Endothelial cell of umbilical vein (primary cell): ENCODE measurements around the gene SERPINB11. TPM values are rescaled to one million over a fixed set of nuclear protein-coding genes. Genes with fewer than 3 reads are reported as not detected.

Experiments used
- BruUV-seq: library from RNA; stranded (reverse); fragments of 400-500 nt; replicated peaks from 2 replicates; lab custom pipeline; 2021; lab: Mats Ljungman, UMichigan
- CTCF ChIA-PET: fragments of 300-600, 350-600 bp; sonication (Branson Sonifier 250); formaldehyde crosslinking; loops from one replicate; lab custom pipeline; 2021; ENCODE audit warnings: antibody characterized with exemption, inconsistent platforms; lab: Charles Lee
- POLR2A ChIA-PET: fragments of 300-600, 350-600 bp; sonication (Branson Sonifier 250); formaldehyde crosslinking; loops from one replicate; lab custom pipeline; 2021; ENCODE audit warnings: antibody characterized with exemption, inconsistent platforms; lab: Charles Lee
- DNase-seq: peaks from one replicate; pipeline ENCODE4 v3.0.0-alpha.2; 2011; ENCODE audit warnings: low read depth, low spot score
- FAIRE-seq: peaks from 2 replicates; lab custom pipeline; 2011; peaks lifted over from hg19 to GRCh38; lab: Jason Lieb, UNC
- H2AFZ ChIP-seq: 2 replicates; pipeline ENCODE4 v1.6.0; 2012; ENCODE audit warnings: low read depth, low read length, control low read depth, inconsistent platforms
- H3K27ac ChIP-seq: 2 replicates; pipeline ENCODE4 v1.5.1; 2011; ENCODE audit warnings: low read depth, mild to moderate bottlenecking, control low read depth, low read length, moderate library complexity; ENCODE audit not compliant: insufficient read depth
- H3K27me3 ChIP-seq, 2 experiments: 2 replicates each; pipeline versions ENCODE4 v1.6.0 to v1.6.1; 2011; ENCODE audit warnings: low read length in 2 of 2, mixed read lengths in 1 of 2; ENCODE audit not compliant: control insufficient read depth in 2 of 2, insufficient read depth in 2 of 2
- H3K36me3 ChIP-seq, 2 experiments: 2 replicates in 1 of 2; 3 replicates in 1 of 2; pipeline ENCODE4 v1.5.1; 2011; ENCODE audit warnings: low read length in 2 of 2, mild to moderate bottlenecking in 1 of 2, moderate library complexity in 1 of 2; ENCODE audit not compliant: control insufficient read depth in 2 of 2, insufficient read depth in 2 of 2; ENCODE audit errors: extremely low read depth in 1 of 2
- H3K4me1 ChIP-seq: 3 replicates; pipeline ENCODE4 v1.5.1; 2011; ENCODE audit warnings: mild to moderate bottlenecking, low read length; ENCODE audit not compliant: control insufficient read depth, insufficient read depth; ENCODE audit errors: extremely low read depth
- H3K4me2 ChIP-seq: 2 replicates; pipeline ENCODE4 v1.6.1; 2011; ENCODE audit warnings: low read length, control low read depth, mixed read lengths; ENCODE audit not compliant: insufficient read depth
- H3K4me3 ChIP-seq, 3 experiments: fragments of 200-600 bp in 1 of 3; sonication (generic), shearing (Covaris generic) in 1 of 3; replicated peaks in 1 of 3; 2 replicates each; pipeline ENCODE4 v1.5.1; 2011 to 2016; ENCODE audit warnings: control low read depth in 3 of 3, low read length in 3 of 3, mild to moderate bottlenecking in 2 of 3, inconsistent platforms in 1 of 3, low read depth in 1 of 3, moderate library complexity in 1 of 3; ENCODE audit not compliant: insufficient read depth in 1 of 3
- H3K79me2 ChIP-seq: 2 replicates; pipeline ENCODE4 v1.6.0; 2012; ENCODE audit warnings: low read length, inconsistent platforms; ENCODE audit not compliant: control insufficient read depth, insufficient read depth
- H3K9ac ChIP-seq: replicated peaks from 2 replicates; pipeline ENCODE3; 2011; ENCODE audit warnings: low read length, control low read depth; ENCODE audit not compliant: insufficient read depth; ENCODE audit errors: extremely low read depth
- H3K9me1 ChIP-seq: replicated peaks from 3 replicates; pipeline ENCODE4 v1.6.0; 2011; ENCODE audit warnings: mild to moderate bottlenecking, low read length; ENCODE audit not compliant: control insufficient read depth, insufficient read depth; ENCODE audit errors: extremely low read depth
- H3K9me3 ChIP-seq: replicated peaks from 2 replicates; pipeline ENCODE4 v1.5.1; 2012; ENCODE audit warnings: low read length, inconsistent platforms; ENCODE audit not compliant: control insufficient read depth, insufficient read depth
- H4K20me1 ChIP-seq: replicated peaks from 2 replicates; pipeline ENCODE3; 2011; ENCODE audit warnings: mild to moderate bottlenecking, low read length; ENCODE audit not compliant: control insufficient read depth, insufficient read depth; ENCODE audit errors: extremely low read depth
- EZH2 ChIP-seq: IDR thresholded peaks from 2 replicates; pipeline ENCODE4 v1.6.1; 2012; ENCODE audit warnings: borderline replicate concordance, low read depth, mild to moderate bottlenecking, moderate library complexity, low read length, inconsistent platforms; ENCODE audit not compliant: severe bottlenecking
- FOS ChIP-seq: IDR thresholded peaks from 2 replicates; pipeline ENCODE4 v1.6.1; 2011; ENCODE audit warnings: mild to moderate bottlenecking, low read length, moderate library complexity, borderline replicate concordance; ENCODE audit not compliant: insufficient read depth
- GATA2 ChIP-seq: IDR thresholded peaks from 2 replicates; pipeline ENCODE4 v1.7.0; 2011; ENCODE audit warnings: low read depth, mild to moderate bottlenecking, moderate library complexity, mixed read lengths, low read length; ENCODE audit not compliant: insufficient read length, insufficient read depth
- JUN ChIP-seq: IDR thresholded peaks from 2 replicates; pipeline ENCODE4 v1.6.1; 2011; ENCODE audit warnings: borderline replicate concordance, low read depth; ENCODE audit not compliant: insufficient read length, insufficient read depth
- MYC ChIP-seq: IDR thresholded peaks from one replicate; pipeline ENCODE4 v1.6.1; 2011; ENCODE audit warnings: mild to moderate bottlenecking, low read depth, low read length
- POLR2A ChIP-seq: IDR thresholded peaks from 2 replicates; pipeline ENCODE4 v1.6.1; 2012; ENCODE audit warnings: low read depth, mild to moderate bottlenecking, control low read depth, low read length
- POLR2AphosphoS5 ChIP-seq: IDR thresholded peaks from 2 replicates; pipeline ENCODE4 v1.6.1; 2012; ENCODE audit warnings: low read depth, mild to moderate bottlenecking, control low read depth, low read length, moderate library complexity; ENCODE audit not compliant: insufficient read depth
- dilution Hi-C: fragments of 300-500 bp; cut with MboI; formaldehyde crosslinking; loops from one replicate; pipeline ENCODE4 v1.15.0; 2019; ENCODE audit warnings: low sequenced_read_pairs; ENCODE audit not compliant: extremely low pct_ligation_motif_present
- intact Hi-C: fragments of 100-400 bp; cut with micrococcal nuclease; formaldehyde crosslinking; loops from one replicate; pipeline ENCODE4 v1.10.0; 2022
- polyA plus RNA-seq, 4 experiments: library from polyadenylated mRNA; depleted of rRNA in 3 of 4; stranded (reverse) in 3 of 4; unstranded in 1 of 4; fragments of >200 nt; gene quantifications; 2 replicates each; pipeline versions ENCODE4 v1.2.1 to v1.2.3, GENCODE V29; 2011 to 2012; ENCODE audit warnings: missing spikeins in 1 of 4
- total RNA-seq: library from RNA; stranded (reverse); gene quantifications from 2 replicates; pipeline ENCODE4 v1.2.3, GENCODE V29; 2021
- TF ChIP-seq, protein P1 (sequence below), 2 donors: IDR thresholded peaks; 1 replicate in 1 of 2; 2 replicates in 1 of 2; pipeline ENCODE4 v1.5.1; 2011; ENCODE audit warnings: low read length in 2 of 2, mild to moderate bottlenecking in 2 of 2, moderate library complexity in 2 of 2, control low read depth in 1 of 2, inconsistent platforms in 1 of 2, low read depth in 1 of 2; ENCODE audit not compliant: insufficient read depth in 1 of 2; ENCODE audit errors: extremely low read depth in 1 of 2
- TF ChIP-seq, protein P2 (sequence below): IDR thresholded peaks from 2 replicates; pipeline ENCODE4 v1.6.1; 2011; ENCODE audit not compliant: insufficient read depth, insufficient read length

Gene SERPINB11
- total and polyA plus RNA-seq, 2 donors (not counting 3 experiments of a cell fraction or from before 2014, with no cell fraction given): not detected

DNA sequence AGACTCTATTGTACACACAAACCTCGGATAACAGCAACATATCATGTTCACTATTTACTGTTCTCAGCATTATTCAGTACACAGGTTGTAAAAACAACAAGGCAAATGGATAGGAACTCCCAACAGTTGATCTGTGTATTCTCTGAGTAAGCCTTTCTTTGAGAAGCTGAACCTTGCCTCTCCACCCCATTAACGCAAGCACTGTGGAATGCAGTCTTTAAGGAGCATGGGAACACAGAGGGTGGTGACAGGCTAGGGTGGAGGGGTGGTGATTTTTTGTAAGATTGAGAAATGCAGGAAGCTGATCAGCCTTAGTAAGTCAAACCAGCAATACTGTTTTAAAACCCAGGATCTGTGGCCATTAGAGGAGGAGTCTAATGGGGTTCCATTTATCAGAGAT is 19.6 kb upstream of the SERPINB11 start:
- H3K36me3 ChIP-seq: no peaks in the 10 kb centered on the region
- H3K27me3 ChIP-seq: no peaks in the 10 kb centered on the region
- dilution Hi-C loops: no loop called here
- no peak for DNase-seq
- ChIA-PET CTCF (no interaction called here), POLR2A (no interaction called here)
- no peak overlapping the region for H3K27ac ChIP-seq
- H3K9me3 ChIP-seq: no peaks in the 10 kb centered on the region
- TF ChIP-seq EZH2: no peak
- H3K4me3 ChIP-seq: no peak overlapping the region
- H3K4me1 ChIP-seq: no peaks in the 10 kb centered on the region
- H3K79me2 ChIP-seq: no peaks in the 10 kb centered on the region
- FAIRE-seq: no peak
- intact Hi-C loops: no loop called here
- H2AFZ ChIP-seq: no peak overlapping the region
- H4K20me1 ChIP-seq: no peaks in the 10 kb centered on the region
- H3K9me1 ChIP-seq: no peaks in the 10 kb centered on the region
- no peak overlapping the region for H3K9ac ChIP-seq
- BruUV-seq: no TSS peak
- no peak overlapping the region for H3K4me2 ChIP-seq

DNA sequence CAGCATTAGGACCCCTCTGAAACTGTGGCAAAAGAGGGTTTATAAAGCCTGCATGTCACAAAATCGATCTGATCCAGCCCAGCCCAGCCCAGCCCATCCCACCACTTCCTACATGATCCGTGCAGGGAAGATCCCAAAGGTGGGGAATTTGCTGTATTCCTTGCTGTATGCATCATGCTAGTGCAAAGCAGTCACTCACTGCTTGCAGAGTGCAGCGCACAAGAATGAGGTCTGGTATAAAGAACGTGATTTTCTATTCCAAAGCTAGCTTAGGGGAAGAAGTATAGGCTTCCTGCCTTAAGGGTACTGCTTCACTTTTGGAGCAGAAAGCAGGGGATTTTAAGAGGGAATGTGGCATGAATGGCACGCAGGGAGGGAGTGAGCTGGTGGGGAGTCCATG is 18.9 kb upstream of the SERPINB11 start:
- POLR2A ChIA-PET: no interaction called here
- no peak overlapping the region for H3K27ac ChIP-seq
- DNase-seq: no peak

More for the DNA sequence above, 18.9 kb upstream of the SERPINB11 start:
- no peak for FAIRE-seq
- H3K36me3 ChIP-seq: no peaks in the 10 kb centered on the region
- H4K20me1 ChIP-seq: no peaks in the 10 kb centered on the region
- H3K9me1 ChIP-seq: no peaks in the 10 kb centered on the region
- H3K4me3 ChIP-seq: no peak overlapping the region
- dilution Hi-C loops: no loop called here
- BruUV-seq: no TSS peak
- no peak overlapping the region for H3K4me2 ChIP-seq
- H3K9ac ChIP-seq: no peak overlapping the region
- intact Hi-C loops: no loop called here
- no peaks in the 10 kb centered on the region for H3K4me1 ChIP-seq
- H3K27me3 ChIP-seq: no peaks in the 10 kb centered on the region
- no peaks in the 10 kb centered on the region for H3K79me2 ChIP-seq
- no peaks in the 10 kb centered on the region for H3K9me3 ChIP-seq
- TF ChIP-seq, protein P1, sequence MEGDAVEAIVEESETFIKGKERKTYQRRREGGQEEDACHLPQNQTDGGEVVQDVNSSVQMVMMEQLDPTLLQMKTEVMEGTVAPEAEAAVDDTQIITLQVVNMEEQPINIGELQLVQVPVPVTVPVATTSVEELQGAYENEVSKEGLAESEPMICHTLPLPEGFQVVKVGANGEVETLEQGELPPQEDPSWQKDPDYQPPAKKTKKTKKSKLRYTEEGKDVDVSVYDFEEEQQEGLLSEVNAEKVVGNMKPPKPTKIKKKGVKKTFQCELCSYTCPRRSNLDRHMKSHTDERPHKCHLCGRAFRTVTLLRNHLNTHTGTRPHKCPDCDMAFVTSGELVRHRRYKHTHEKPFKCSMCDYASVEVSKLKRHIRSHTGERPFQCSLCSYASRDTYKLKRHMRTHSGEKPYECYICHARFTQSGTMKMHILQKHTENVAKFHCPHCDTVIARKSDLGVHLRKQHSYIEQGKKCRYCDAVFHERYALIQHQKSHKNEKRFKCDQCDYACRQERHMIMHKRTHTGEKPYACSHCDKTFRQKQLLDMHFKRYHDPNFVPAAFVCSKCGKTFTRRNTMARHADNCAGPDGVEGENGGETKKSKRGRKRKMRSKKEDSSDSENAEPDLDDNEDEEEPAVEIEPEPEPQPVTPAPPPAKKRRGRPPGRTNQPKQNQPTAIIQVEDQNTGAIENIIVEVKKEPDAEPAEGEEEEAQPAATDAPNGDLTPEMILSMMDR (IDR thresholded peaks at IDR 0.05; ENCODE audit: extremely low read depth in 1 of 2, insufficient read depth in 1 of 2, low read depth in 1 of 2, low read length in 2 of 2): no peak
- TF ChIP-seq, protein P2, sequence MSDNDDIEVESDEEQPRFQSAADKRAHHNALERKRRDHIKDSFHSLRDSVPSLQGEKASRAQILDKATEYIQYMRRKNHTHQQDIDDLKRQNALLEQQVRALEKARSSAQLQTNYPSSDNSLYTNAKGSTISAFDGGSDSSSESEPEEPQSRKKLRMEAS: no peak
- TF ChIP-seq EZH2: no peak
- no peak for TF ChIP-seq POLR2AphosphoS5
- TF ChIP-seq POLR2A: no peak
- no peak for TF ChIP-seq GATA2
- no peak for TF ChIP-seq MYC
- TF ChIP-seq JUN: no peak
- TF ChIP-seq FOS: no peak
- CTCF ChIA-PET: no interaction called here
- no peak overlapping the region for H2AFZ ChIP-seq
